GM19099 (cell line): Measurements from ENCODE around the gene MYCL.

Experiments used
- POLR2A ChIP-seq: IDR thresholded peaks from 3 replicates; pipeline ENCODE4 v1.6.1; 2011; ENCODE audit warnings: low read depth; ENCODE audit not compliant: insufficient read length; ENCODE audit errors: extremely low read depth

MYCL gene

GRCh38 chr1:39927538-39927937 is 25.8 kb upstream of the MYCL start:
- TF ChIP-seq POLR2A = no peak

- no peak for TF ChIP-seq POLR2A
Measured at GRCh38 chr1:39926820-39927219, 25.1 kb upstream of the MYCL start.

- no peak for TF ChIP-seq POLR2A
Measured at GRCh38 chr1:39926343-39926793, 24.7 kb upstream of the MYCL start.

GRCh38 chr1:39925721-39926342 is 24.1 kb upstream of the MYCL start:
- no peak for TF ChIP-seq POLR2A

- TF ChIP-seq POLR2A = no peak
Measured at GRCh38 chr1:39922251-39922688, 20.6 kb upstream of the MYCL start.

GRCh38 chr1:39919545-39919944 is 17.8 kb upstream of the MYCL start:
- no peak for TF ChIP-seq POLR2A

GRCh38 chr1:39917825-39918224 is 16.1 kb upstream of the MYCL start:
- TF ChIP-seq POLR2A = no peak

GRCh38 chr1:39915499-39916129 is 13.9 kb upstream of the MYCL start:
- no peak for TF ChIP-seq POLR2A

GRCh38 chr1:39910263-39910662 is 8.5 kb upstream of the MYCL start:
- no peak for TF ChIP-seq POLR2A

- TF ChIP-seq POLR2A = no peak
Measured at GRCh38 chr1:39908534-39908933, 6.8 kb upstream of the MYCL start.

GRCh38 chr1:39907528-39908453 is 6.1 kb upstream of the MYCL start:
- TF ChIP-seq POLR2A = no peak

- TF ChIP-seq POLR2A = no peak
Measured at GRCh38 chr1:39905172-39905571, 3.5 kb upstream of the MYCL start.

GRCh38 chr1:39902460-39902807 is 717 bp upstream of the MYCL start:
- TF ChIP-seq POLR2A = no peak

GRCh38 chr1:39901464-39901713 is 328 bp downstream of the MYCL start:
- no peak for TF ChIP-seq POLR2A

GRCh38 chr1:39900662-39901463 is 854 bp downstream of the MYCL start:
- TF ChIP-seq POLR2A = no peak
